ENCODE results near the gene MPST.

Gene MPST

GRCh38 chr22:37018815-37019308 is 680 bp upstream of the MPST start:
- peak overlapping the region; percentile 68 for H3K27ac ChIP-seq (replicated peaks; ENCODE audit: low read length)
- peak overlapping the region; percentile 77 for H3K23ac ChIP-seq (ENCODE audit: low read depth, low read length, poor library complexity)
- H3K27me3 ChIP-seq (ENCODE audit: control insufficient read depth in 3 of 3, insufficient read depth in 3 of 3, low read depth in 1 of 3, low read length in 3 of 3) = no peaks in the 10 kb centered on the region
- peak; percentile 40 for DNase-seq (ENCODE audit: low spot score)
- peaks cover 0 to 2% of the 10 kb centered on the region in 2 donors for H3K9me3 ChIP-seq (replicated peaks in 1 of 2; ENCODE audit: control insufficient read depth in 2 of 2, insufficient read depth in 1 of 2, low read depth in 1 of 2, low read length in 2 of 2)
- peak overlapping the region; percentile 54 for H4K8ac ChIP-seq (ENCODE audit: low read depth, low read length)
- H2BK5ac ChIP-seq (ENCODE audit: low read length) = peak overlapping the region; percentile 93
- H3K4me1 ChIP-seq (ENCODE audit: control insufficient read depth in 2 of 2, insufficient read depth in 1 of 2, low read depth in 1 of 2, low read length in 2 of 2) = peaks cover 0 to 16% of the 10 kb centered on the region in 2 donors
- peak overlapping the region; percentile 13 for H3K4ac ChIP-seq (ENCODE audit: low read length)
- H2AFZ ChIP-seq (ENCODE audit: low read length) = peak overlapping the region; percentile 99
- H4K91ac ChIP-seq (ENCODE audit: low read depth, low read length, poor library complexity) = no peak overlapping the region
- H3K18ac ChIP-seq (ENCODE audit: low read length) = peak overlapping the region; percentile 98
- WGBS, 2 donors (ENCODE audit: extremely low coverage in 2 of 2, insufficient read length in 2 of 2, insufficient replicate concordance in 1 of 2) = no CpG with 5 or more reads among the region's 35 CpGs
- peaks cover 12 to 45% of the 10 kb centered on the region in 2 donors for H3K36me3 ChIP-seq (replicated peaks in 1 of 2; ENCODE audit: control insufficient read depth in 2 of 2, insufficient read depth in 2 of 2, low read length in 2 of 2)
- H2BK12ac ChIP-seq (ENCODE audit: low read length) = no peak overlapping the region
- peak overlapping the region; percentile 65 for H2AK5ac ChIP-seq (ENCODE audit: low read depth, low read length)
- peak overlapping the region; percentile 40 for H3K14ac ChIP-seq (ENCODE audit: low read length)
- peak overlapping the region; percentile 61 for H2BK120ac ChIP-seq (ENCODE audit: low read depth, low read length)
- H3K4me2 ChIP-seq (ENCODE audit: insufficient read depth, low read length, poor library complexity, severe bottlenecking) = peak overlapping the region; percentile 66
- peak overlapping the region; percentile 97 to 98 for H3K4me3 ChIP-seq (ENCODE audit: low read length in 2 of 2)
- peak overlapping the region; percentile 93 for H2BK15ac ChIP-seq (ENCODE audit: low read length)
- H3K79me1 ChIP-seq (ENCODE audit: low read depth, low read length) = peaks cover 19% of the 10 kb centered on the region
- peak overlapping the region; percentile 95 for H3K9ac ChIP-seq (ENCODE audit: low read depth, low read length, poor library complexity)

- Histone ChIP-seq H2BK12ac (ENCODE audit: low read length) (no peak overlapping the region), H3K27me3 (ENCODE audit: control insufficient read depth in 3 of 3, insufficient read depth in 3 of 3, low read depth in 1 of 3, low read length in 3 of 3) (no peaks in the 10 kb centered on the region), H3K14ac (ENCODE audit: low read length) (no peak overlapping the region), H2BK120ac (ENCODE audit: low read depth, low read length) (peak overlapping the region; percentile 1), H3K4me2 (ENCODE audit: insufficient read depth, low read length, poor library complexity, severe bottlenecking) (peak overlapping the region; percentile 79), H3K9me3 (replicated peaks in 1 of 2; ENCODE audit: control insufficient read depth in 2 of 2, insufficient read depth in 1 of 2, low read depth in 1 of 2, low read length in 2 of 2) (no peaks in the 10 kb centered on the region), H2AFZ (ENCODE audit: low read length) (peak overlapping the region; percentile 99), H3K4me1 (ENCODE audit: control insufficient read depth in 2 of 2, insufficient read depth in 1 of 2, low read depth in 1 of 2, low read length in 2 of 2) (peaks cover 0 to 16% of the 10 kb centered on the region in 2 donors), H2AK5ac (ENCODE audit: low read depth, low read length) (peak overlapping the region; percentile 94), H3K79me1 (ENCODE audit: low read depth, low read length) (peaks cover 24% of the 10 kb centered on the region), H3K4me3 (ENCODE audit: low read length in 2 of 2) (peak overlapping the region; percentile 97 to 98), H2BK5ac (ENCODE audit: low read length) (peak overlapping the region; percentile 93), H4K8ac (ENCODE audit: low read depth, low read length) (no peak overlapping the region), H3K9ac (ENCODE audit: low read depth, low read length, poor library complexity) (peak overlapping the region; percentile 93), H3K18ac (ENCODE audit: low read length) (peak overlapping the region; percentile 99), H4K91ac (ENCODE audit: low read depth, low read length, poor library complexity) (no peak overlapping the region), H3K4ac (ENCODE audit: low read length) (no peak overlapping the region), H2BK15ac (ENCODE audit: low read length) (no peak overlapping the region), H3K36me3 (replicated peaks in 1 of 2; ENCODE audit: control insufficient read depth in 2 of 2, insufficient read depth in 2 of 2, low read length in 2 of 2) (peaks cover 20 to 57% of the 10 kb centered on the region in 2 donors), H3K27ac (replicated peaks; ENCODE audit: low read length) (no peak overlapping the region), H3K23ac (ENCODE audit: low read depth, low read length, poor library complexity) (no peak overlapping the region)
- WGBS, 2 donors (ENCODE audit: extremely low coverage in 2 of 2, insufficient read length in 2 of 2, insufficient replicate concordance in 1 of 2) = no CpG with 5 or more reads among the region's 5 CpGs
- DNase-seq (ENCODE audit: low spot score) = no peak
Measured at GRCh38 chr22:37020192-37020479, 594 bp downstream of the MPST start.

- Histone ChIP-seq H3K4me2 (ENCODE audit: insufficient read depth, low read length, poor library complexity, severe bottlenecking) (peak overlapping the region; percentile 3), H2AFZ (ENCODE audit: low read length) (no peak overlapping the region), H3K23ac (ENCODE audit: low read depth, low read length, poor library complexity) (peak overlapping the region; percentile 85), H3K14ac (ENCODE audit: low read length) (no peak overlapping the region), H4K91ac (ENCODE audit: low read depth, low read length, poor library complexity) (no peak overlapping the region), H3K9me3 (replicated peaks in 1 of 2; ENCODE audit: control insufficient read depth in 2 of 2, insufficient read depth in 1 of 2, low read depth in 1 of 2, low read length in 2 of 2) (no peaks in the 10 kb centered on the region), H3K36me3 (replicated peaks in 1 of 2; ENCODE audit: control insufficient read depth in 2 of 2, insufficient read depth in 2 of 2, low read length in 2 of 2) (peaks cover 27 to 64% of the 10 kb centered on the region in 2 donors), H2BK15ac (ENCODE audit: low read length) (no peak overlapping the region), H2BK5ac (ENCODE audit: low read length) (no peak overlapping the region), H3K4ac (ENCODE audit: low read length) (no peak overlapping the region), H2BK120ac (ENCODE audit: low read depth, low read length) (no peak overlapping the region), H3K27me3 (ENCODE audit: control insufficient read depth in 3 of 3, insufficient read depth in 3 of 3, low read depth in 1 of 3, low read length in 3 of 3) (no peaks in the 10 kb centered on the region), H4K8ac (ENCODE audit: low read depth, low read length) (peak overlapping the region; percentile 55), H2BK12ac (ENCODE audit: low read length) (no peak overlapping the region), H2AK5ac (ENCODE audit: low read depth, low read length) (no peak overlapping the region), H3K4me1 (ENCODE audit: control insufficient read depth in 2 of 2, insufficient read depth in 1 of 2, low read depth in 1 of 2, low read length in 2 of 2) (peaks cover 0 to 16% of the 10 kb centered on the region in 2 donors), H3K27ac (replicated peaks; ENCODE audit: low read length) (no peak overlapping the region), H3K79me1 (ENCODE audit: low read depth, low read length) (peaks cover 30% of the 10 kb centered on the region), H3K18ac (ENCODE audit: low read length) (peak overlapping the region; percentile 69), H3K9ac (ENCODE audit: low read depth, low read length, poor library complexity) (peak overlapping the region; percentile 36), H3K4me3 (ENCODE audit: low read length in 2 of 2) (peak overlapping the region in 1 of 2 donors; percentile 97)
- no peak for DNase-seq (ENCODE audit: low spot score)
- no CpG with 5 or more reads among the region's 5 CpGs for WGBS, 2 donors (ENCODE audit: extremely low coverage in 2 of 2, insufficient read length in 2 of 2, insufficient replicate concordance in 1 of 2)
Measured at GRCh38 chr22:37021041-37021440, 1.5 kb downstream of the MPST start.

- no peak overlapping the region for H3K9ac ChIP-seq (ENCODE audit: low read depth, low read length, poor library complexity)
- H2BK5ac ChIP-seq (ENCODE audit: low read length) = peak overlapping the region; percentile 46
- no peak overlapping the region for H2BK12ac ChIP-seq (ENCODE audit: low read length)
- no peak overlapping the region for H3K23ac ChIP-seq (ENCODE audit: low read depth, low read length, poor library complexity)
- no peak overlapping the region for H2AFZ ChIP-seq (ENCODE audit: low read length)
- peaks cover 28% of the 10 kb centered on the region for H3K79me1 ChIP-seq (ENCODE audit: low read depth, low read length)
- no peak overlapping the region for H3K14ac ChIP-seq (ENCODE audit: low read length)
- no peak overlapping the region for H3K4me3 ChIP-seq (ENCODE audit: low read length in 2 of 2)
- no peak overlapping the region for H3K4ac ChIP-seq (ENCODE audit: low read length)
- H3K36me3 ChIP-seq (replicated peaks in 1 of 2; ENCODE audit: control insufficient read depth in 2 of 2, insufficient read depth in 2 of 2, low read length in 2 of 2) = peaks cover 29 to 64% of the 10 kb centered on the region in 2 donors
- no CpG with 5 or more reads among the region's 13 CpGs for WGBS, 2 donors (ENCODE audit: extremely low coverage in 2 of 2, insufficient read length in 2 of 2, insufficient replicate concordance in 1 of 2)
- H3K4me2 ChIP-seq (ENCODE audit: insufficient read depth, low read length, poor library complexity, severe bottlenecking) = no peak overlapping the region
- no peaks in the 10 kb centered on the region for H3K27me3 ChIP-seq (ENCODE audit: control insufficient read depth in 3 of 3, insufficient read depth in 3 of 3, low read depth in 1 of 3, low read length in 3 of 3)
- H4K8ac ChIP-seq (ENCODE audit: low read depth, low read length) = peak overlapping the region; percentile 72
- peak overlapping the region; percentile 68 for H2AK5ac ChIP-seq (ENCODE audit: low read depth, low read length)
- DNase-seq (ENCODE audit: low spot score) = peak; percentile 51
- peaks cover 0 to 16% of the 10 kb centered on the region in 2 donors for H3K4me1 ChIP-seq (ENCODE audit: control insufficient read depth in 2 of 2, insufficient read depth in 1 of 2, low read depth in 1 of 2, low read length in 2 of 2)
- no peak overlapping the region for H2BK120ac ChIP-seq (ENCODE audit: low read depth, low read length)
- H3K27ac ChIP-seq (replicated peaks; ENCODE audit: low read length) = no peak overlapping the region
- H3K18ac ChIP-seq (ENCODE audit: low read length) = peak overlapping the region; percentile 54
- H4K91ac ChIP-seq (ENCODE audit: low read depth, low read length, poor library complexity) = no peak overlapping the region
- H3K9me3 ChIP-seq (replicated peaks in 1 of 2; ENCODE audit: control insufficient read depth in 2 of 2, insufficient read depth in 1 of 2, low read depth in 1 of 2, low read length in 2 of 2) = no peaks in the 10 kb centered on the region
- H2BK15ac ChIP-seq (ENCODE audit: low read length) = no peak overlapping the region
Measured at GRCh38 chr22:37021710-37022482, 2.4 kb downstream of the MPST start.
